SU-DHL-6 (cell line): ENCODE measurements around the gene LASP1.

Source experiments
- H2AFZ ChIP-seq: fragments of 200-600 bp; sonication (generic); 2 replicates; pipeline ENCODE4 v1.6.1; 2014; ENCODE audit warnings: low read depth, mild to moderate bottlenecking, moderate library complexity, mixed read lengths, antibody characterized with exemption, low read length; ENCODE audit not compliant: severe bottlenecking
- H3F3A ChIP-seq: fragments of 200-600 bp; shearing (Covaris generic); 2 replicates; pipeline ENCODE4 v1.6.0; 2016; ENCODE audit warnings: antibody characterized with exemption, mild to moderate bottlenecking; ENCODE audit not compliant: insufficient read depth
- H3K27ac ChIP-seq: fragments of 200-600 bp; sonication (generic); 2 replicates; pipeline ENCODE4 v1.5.1; 2016; ENCODE audit warnings: low read depth, mild to moderate bottlenecking, low read length, moderate library complexity, mixed read lengths
- H3K27me3 ChIP-seq: fragments of 200-600 bp; sonication (generic), shearing (Covaris generic); 2 replicates; pipeline ENCODE4 v1.6.0; 2014; ENCODE audit warnings: mild to moderate bottlenecking, low read length
- H3K36me3 ChIP-seq: fragments of 200-600 bp; sonication (generic); 2 replicates; pipeline ENCODE4 v1.6.1; 2014; ENCODE audit warnings: mild to moderate bottlenecking, low read length, mixed read lengths
- H3K4me2 ChIP-seq: fragments of 300-600, 200-600 bp; shearing (Covaris generic), sonication (generic); 2 replicates; pipeline ENCODE4 v1.6.0; 2014; ENCODE audit warnings: low read length, low read depth, mild to moderate bottlenecking; ENCODE audit not compliant: poor library complexity, severe bottlenecking
- H3K4me3 ChIP-seq: fragments of 200-600 bp; sonication (generic); 2 replicates; pipeline ENCODE4 v1.5.1; 2014; ENCODE audit warnings: antibody characterized with exemption, low read length, mild to moderate bottlenecking, mixed read lengths; ENCODE audit not compliant: insufficient read depth, poor library complexity, severe bottlenecking
- H3K79me2 ChIP-seq: fragments of 200-600 bp; sonication (generic); 2 replicates; pipeline ENCODE4 v1.6.1; 2014; ENCODE audit warnings: mild to moderate bottlenecking, low read length, moderate library complexity; ENCODE audit not compliant: insufficient read depth
- H3K9ac ChIP-seq: fragments of 200-600 bp; sonication (generic); 2 replicates; pipeline ENCODE4 v1.7.0; 2014; ENCODE audit warnings: mild to moderate bottlenecking, low read length
- H3K9me2 ChIP-seq: fragments of 200-600 bp; sonication (generic); replicated peaks from 2 replicates; pipeline ENCODE4 v1.6.1; 2014; ENCODE audit warnings: low read length; ENCODE audit not compliant: insufficient read depth
- H3K9me3 ChIP-seq: fragments of 200-600 bp; sonication (generic); 2 replicates; pipeline ENCODE4 v1.6.1; 2014; ENCODE audit warnings: low read length, mixed read lengths; ENCODE audit not compliant: insufficient read depth
- H4K20me1 ChIP-seq: fragments of 200-600 bp; sonication (generic); 2 replicates; pipeline ENCODE4 v1.6.1; 2014; ENCODE audit warnings: low read depth, mild to moderate bottlenecking, antibody characterized with exemption, low read length, moderate library complexity, mixed read lengths
- CTCF ChIP-seq: fragments of 200-600 bp; sonication (generic); IDR thresholded peaks from one replicate; pipeline ENCODE4 v1.5.1; 2017; ENCODE audit warnings: antibody characterized with exemption, mild to moderate bottlenecking, low read length, moderate library complexity; ENCODE audit not compliant: insufficient read depth, poor library complexity, severe bottlenecking
- EZH2phosphoT487 ChIP-seq: fragments of 200-600 bp; sonication (generic), shearing (Covaris generic); conservative IDR thresholded peaks from 2 replicates; pipeline ENCODE4 v1.6.1; 2018; ENCODE audit warnings: mild to moderate bottlenecking, antibody characterized with exemption, low read length, moderate library complexity, mixed read lengths

LASP1 gene

DNA sequence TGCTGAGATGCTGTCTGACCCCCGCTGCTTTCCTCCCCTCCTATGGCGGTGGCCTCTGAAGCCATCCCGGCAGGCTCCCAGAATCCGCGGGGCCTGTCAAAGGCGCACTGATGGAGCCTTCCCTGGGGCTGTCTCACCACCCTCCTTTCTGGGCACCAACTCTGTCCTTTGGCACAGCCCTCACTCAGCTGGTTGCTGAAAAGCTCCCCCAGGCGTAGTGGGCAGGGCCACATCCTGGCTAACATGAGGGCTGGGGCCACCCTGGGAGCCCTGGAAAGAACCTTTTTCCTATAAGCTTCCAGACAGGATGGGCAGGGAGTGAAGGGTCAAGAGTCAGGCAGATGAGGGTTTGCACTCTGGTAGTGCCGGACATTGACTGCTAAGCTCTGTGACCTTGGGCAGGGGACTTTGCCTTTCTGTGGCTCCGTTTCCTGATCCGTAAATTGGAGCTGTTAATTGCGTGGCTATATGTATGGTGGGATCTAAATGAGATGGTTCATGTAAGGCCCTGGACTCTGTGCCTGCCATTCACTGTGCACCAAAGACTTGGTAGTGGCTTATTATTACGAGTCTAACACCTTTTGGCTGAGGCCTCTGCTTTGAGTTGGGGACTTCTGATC, 27.9 kb downstream of the LASP1 start:
- peaks cover 8% of the 10 kb centered on the region; the same call in 1 of the 2 replicates for H3F3A ChIP-seq
- H3K36me3 ChIP-seq = no peaks in the 10 kb centered on the region
- H3K27ac ChIP-seq = peak overlapping the region; percentile 91
- peaks cover under 1% of the 10 kb centered on the region; the same call in 1 of the 2 replicates for H3K79me2 ChIP-seq
- no peaks in the 10 kb centered on the region for H4K20me1 ChIP-seq
- peak overlapping the region; percentile 31 for H3K4me3 ChIP-seq
- TF ChIP-seq EZH2phosphoT487 (no peak), CTCF (no peak)
- H3K4me2 ChIP-seq = peak overlapping the region; percentile 61
- peak overlapping the region; percentile 12 for H2AFZ ChIP-seq
- H3K9me2 ChIP-seq = no peaks in the 10 kb centered on the region
- H3K27me3 ChIP-seq = no peaks in the 10 kb centered on the region
- peak overlapping the region; percentile 66 for H3K9ac ChIP-seq
- H3K9me3 ChIP-seq = no peaks in the 10 kb centered on the region

DNA sequence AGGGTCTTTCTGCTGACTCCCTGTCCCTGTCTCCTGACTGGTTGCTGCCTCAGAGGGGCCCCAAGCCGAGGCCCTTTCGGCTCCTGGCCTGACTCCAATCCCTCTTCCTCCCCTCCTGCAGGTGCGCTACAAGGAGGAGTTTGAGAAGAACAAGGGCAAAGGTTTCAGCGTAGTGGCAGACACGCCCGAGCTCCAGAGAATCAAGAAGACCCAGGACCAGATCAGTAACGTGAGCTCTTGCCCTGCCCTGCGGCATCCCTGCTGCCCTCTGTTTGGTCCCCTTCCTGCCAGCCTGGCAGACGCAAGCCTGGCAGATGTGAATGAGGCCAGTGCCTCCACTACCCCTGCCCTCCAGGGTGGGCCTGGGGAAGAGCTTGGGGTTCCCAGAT, 28.4 kb downstream of the LASP1 start:
- Histone ChIP-seq H3K4me2 (peak overlapping the region; percentile 61), H2AFZ (peak overlapping the region; percentile 12), H3K27ac (peak overlapping the region; percentile 91), H3K79me2 (peaks cover 5% of the 10 kb centered on the region; the same call in 1 of the 2 replicates), H3K27me3 (no peaks in the 10 kb centered on the region), H4K20me1 (no peaks in the 10 kb centered on the region), H3F3A (peaks cover 8% of the 10 kb centered on the region; the same call in 1 of the 2 replicates), H3K36me3 (no peaks in the 10 kb centered on the region), H3K9ac (peak overlapping the region; percentile 66), H3K9me3 (no peaks in the 10 kb centered on the region), H3K4me3 (peak overlapping the region; percentile 31), H3K9me2 (no peaks in the 10 kb centered on the region)
- no peak for TF ChIP-seq CTCF
- no peak for TF ChIP-seq EZH2phosphoT487

- H3K79me2 ChIP-seq = peaks cover 6% of the 10 kb centered on the region; the same call in 1 of the 2 replicates
- H3K27ac ChIP-seq = peak overlapping the region; percentile 91
- peak overlapping the region; percentile 66 for H3K9ac ChIP-seq
- H3F3A ChIP-seq = peaks cover 8% of the 10 kb centered on the region; the same call in 1 of the 2 replicates
- no peaks in the 10 kb centered on the region for H4K20me1 ChIP-seq
- H3K4me2 ChIP-seq = peak overlapping the region; percentile 61
- no peaks in the 10 kb centered on the region for H3K9me2 ChIP-seq
- H3K36me3 ChIP-seq = peaks cover 4% of the 10 kb centered on the region; the same call in 1 of the 2 replicates
- H3K27me3 ChIP-seq = no peaks in the 10 kb centered on the region
- H3K4me3 ChIP-seq = peak overlapping the region; percentile 31
- no peaks in the 10 kb centered on the region for H3K9me3 ChIP-seq
- peak overlapping the region; percentile 12 for H2AFZ ChIP-seq
- no peak for TF ChIP-seq EZH2phosphoT487
Observed at GRCh38 chr17:38898812-38899348, 29.0 kb downstream of the LASP1 start.

- H3K4me2 ChIP-seq = peak overlapping the region; percentile 61
- H3K27me3 ChIP-seq = no peaks in the 10 kb centered on the region
- no peak for TF ChIP-seq EZH2phosphoT487
- H3K9me3 ChIP-seq = no peaks in the 10 kb centered on the region
- H2AFZ ChIP-seq = no peak overlapping the region
- H4K20me1 ChIP-seq = no peaks in the 10 kb centered on the region
- peaks cover 7% of the 10 kb centered on the region; the same call in 1 of the 2 replicates for H3K36me3 ChIP-seq
- no peaks in the 10 kb centered on the region for H3K9me2 ChIP-seq
- no peak overlapping the region for H3K4me3 ChIP-seq
- peak overlapping the region; percentile 66 for H3K9ac ChIP-seq
- H3F3A ChIP-seq = peaks cover 8% of the 10 kb centered on the region; the same call in 1 of the 2 replicates
- H3K27ac ChIP-seq = peak overlapping the region; percentile 91
- H3K79me2 ChIP-seq = peaks cover 7% of the 10 kb centered on the region; the same call in 1 of the 2 replicates
Observed at GRCh38 chr17:38899421-38899820, 29.6 kb downstream of the LASP1 start.
